ENCODE data around the gene TP53I3. TPM values are rescaled to one million over a fixed set of nuclear protein-coding genes. Genes with fewer than 3 reads are reported as not detected.

Gene TP53I3
- total RNA-seq, 2 experiments from 2014 or later = 0.38 to 0.82 TPM

- Histone ChIP-seq H3K36me3 (ENCODE audit: insufficient read depth, low read length) (peaks cover 52% of the 10 kb centered on the region), H3K4me3 (ENCODE audit: low read depth, low read length, poor library complexity, severe bottlenecking) (no peak overlapping the region), H3K9me2 (ENCODE audit: insufficient read depth, low read length) (no peaks in the 10 kb centered on the region), H3K27ac (ENCODE audit: low read depth, low read length, poor library complexity, severe bottlenecking) (no peak overlapping the region), H3K4me1 (ENCODE audit: insufficient read depth, low read length, poor library complexity, severe bottlenecking) (peaks cover 19% of the 10 kb centered on the region), H3K9me3 (ENCODE audit: low read length) (no peaks in the 10 kb centered on the region), H3K4me2 (ENCODE audit: low read length) (no peak overlapping the region), H4K20me1 (ENCODE audit: insufficient read depth, low read length) (no peaks in the 10 kb centered on the region), H2AFZ (ENCODE audit: low read length) (no peak overlapping the region), H3K79me2 (ENCODE audit: insufficient read depth, low read depth, low read length) (peaks cover 42% of the 10 kb centered on the region)
- no TSS peak for BruUV-seq (replicated peaks)
- ChIA-PET POLR2A (interaction anchor here (0.6 to 2.0 kb wide), 2 partner anchors 27 to 28 kb away, joined by 6 to 8 read pairs; partner anchors contain the start of gene WDCP), CTCF (ENCODE audit: unreplicated experiment) (no interaction called here)
- TF ChIP-seq EZH2phosphoT487 (IDR thresholded peaks at IDR 0.05; ENCODE audit: borderline replicate concordance, low read depth, low read length) = no peak
- no peak for TF ChIP-seq CTCF (conservative IDR thresholded peaks at IDR 0.05; ENCODE audit: low read length)
- intact Hi-C loops (cut with micrococcal nuclease; ENCODE audit: unreplicated experiment) = no loop called here
- no peak for DNase-seq (ENCODE audit: low spot score)
Observed at GRCh38 chr2:24073816-24074215, 10.8 kb downstream of the TP53I3 start.

DNA sequence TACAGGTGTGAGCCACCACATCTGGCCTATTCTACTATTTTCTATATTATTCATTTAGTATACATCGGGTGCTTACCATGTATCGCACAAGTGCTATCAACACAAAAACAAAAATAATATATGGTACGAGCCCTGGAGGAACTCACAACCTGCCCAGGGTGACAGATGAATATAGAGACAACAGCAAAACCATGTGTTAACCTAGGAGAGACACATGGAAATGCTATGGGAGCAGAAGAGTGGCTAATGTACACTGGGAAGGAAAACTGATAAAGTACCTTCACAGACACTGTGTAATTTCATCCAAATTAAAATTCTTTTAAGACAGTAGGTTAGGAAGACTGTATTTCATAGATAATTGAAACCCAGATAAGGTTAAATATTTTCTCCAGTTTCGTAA, 12.4 kb downstream of the TP53I3 start:
- H3K36me3 ChIP-seq (ENCODE audit: insufficient read depth, low read length) = peaks cover 67% of the 10 kb centered on the region
- no peak overlapping the region for H2AFZ ChIP-seq (ENCODE audit: low read length)
- H3K79me2 ChIP-seq (ENCODE audit: insufficient read depth, low read depth, low read length) = peaks cover 42% of the 10 kb centered on the region
- H3K4me3 ChIP-seq (ENCODE audit: low read depth, low read length, poor library complexity, severe bottlenecking) = no peak overlapping the region
- peaks cover 11% of the 10 kb centered on the region for H3K4me1 ChIP-seq (ENCODE audit: insufficient read depth, low read length, poor library complexity, severe bottlenecking)
- no peaks in the 10 kb centered on the region for H4K20me1 ChIP-seq (ENCODE audit: insufficient read depth, low read length)
- ChIA-PET CTCF (ENCODE audit: unreplicated experiment) (no interaction called here), POLR2A (no interaction called here)
- no peaks in the 10 kb centered on the region for H3K9me2 ChIP-seq (ENCODE audit: insufficient read depth, low read length)
- DNase-seq (ENCODE audit: low spot score) = no peak
- H3K4me2 ChIP-seq (ENCODE audit: low read length) = no peak overlapping the region
- TF ChIP-seq CTCF (conservative IDR thresholded peaks at IDR 0.05; ENCODE audit: low read length) (no peak), EZH2phosphoT487 (IDR thresholded peaks at IDR 0.05; ENCODE audit: borderline replicate concordance, low read depth, low read length) (no peak)
- intact Hi-C loops (cut with micrococcal nuclease; ENCODE audit: unreplicated experiment) = no loop called here
- no TSS peak for BruUV-seq (replicated peaks)
- H3K27ac ChIP-seq (ENCODE audit: low read depth, low read length, poor library complexity, severe bottlenecking) = no peak overlapping the region
- H3K9me3 ChIP-seq (ENCODE audit: low read length) = no peaks in the 10 kb centered on the region

- H3K27ac ChIP-seq (ENCODE audit: low read depth, low read length, poor library complexity, severe bottlenecking) = no peak overlapping the region
- no peaks in the 10 kb centered on the region for H3K9me2 ChIP-seq (ENCODE audit: insufficient read depth, low read length)
- no peaks in the 10 kb centered on the region for H3K79me2 ChIP-seq (ENCODE audit: insufficient read depth, low read depth, low read length)
- TF ChIP-seq CTCF (conservative IDR thresholded peaks at IDR 0.05; ENCODE audit: low read length) (no peak), EZH2phosphoT487 (IDR thresholded peaks at IDR 0.05; ENCODE audit: borderline replicate concordance, low read depth, low read length) (no peak)
- no peaks in the 10 kb centered on the region for H3K9me3 ChIP-seq (ENCODE audit: low read length)
- BruUV-seq (replicated peaks) = no TSS peak
- no peaks in the 10 kb centered on the region for H4K20me1 ChIP-seq (ENCODE audit: insufficient read depth, low read length)
- no peak overlapping the region for H2AFZ ChIP-seq (ENCODE audit: low read length)
- no peak overlapping the region for H3K4me3 ChIP-seq (ENCODE audit: low read depth, low read length, poor library complexity, severe bottlenecking)
- CTCF ChIA-PET (ENCODE audit: unreplicated experiment) = interaction anchor here (0.6 kb wide), 1 partner anchor 99 kb away, joined by 3 read pairs; no protein-coding TSS in a partner anchor
- intact Hi-C loops (cut with micrococcal nuclease; ENCODE audit: unreplicated experiment) = no loop called here
- peaks cover 50% of the 10 kb centered on the region for H3K36me3 ChIP-seq (ENCODE audit: insufficient read depth, low read length)
- POLR2A ChIA-PET = interaction anchor here (1.1 to 2.0 kb wide), 3 partner anchors 18 to 232 kb away, joined by 3 to 9 read pairs (median 6); partner anchors contain the start of genes ATAD2B and WDCP
- H3K4me2 ChIP-seq (ENCODE audit: low read length) = no peak overlapping the region
- no peak for DNase-seq (ENCODE audit: low spot score)
- H3K4me1 ChIP-seq (ENCODE audit: insufficient read depth, low read length, poor library complexity, severe bottlenecking) = no peaks in the 10 kb centered on the region
Observed at GRCh38 chr2:24065341-24065740, 19.3 kb downstream of the TP53I3 start.
